Hematopoietic multipotent progenitor cell treated with erythropoietin and hydrocortisone succinate and interleukin-3 and kit ligand, for 6 days (in vitro differentiated cells): ENCODE measurements around the gene POLR1A.

Source experiments
- DNase-seq: peaks from one replicate; pipeline ENCODE4 v3.0.0-alpha.2; 2015

Gene POLR1A

GRCh38 chr2:86094229-86094628, 11.5 kb downstream of the POLR1A start:
- DNase-seq: no peak

GRCh38 chr2:86087936-86088850, 17.5 kb downstream of the POLR1A start:
- DNase-seq: peak; percentile 23

- no peak for DNase-seq
Measured at GRCh38 chr2:86082756-86083155, 22.9 kb downstream of the POLR1A start.

GRCh38 chr2:86081724-86082123, 24.0 kb downstream of the POLR1A start:
- no peak for DNase-seq

- peak; percentile 88 for DNase-seq
Measured at GRCh38 chr2:86079981-86080911, 25.4 kb downstream of the POLR1A start.

GRCh38 chr2:86078774-86079545, 26.7 kb downstream of the POLR1A start:
- peak; percentile 43 for DNase-seq

GRCh38 chr2:86075886-86076285, 29.8 kb downstream of the POLR1A start:
- DNase-seq: no peak

- no peak for DNase-seq
Measured at GRCh38 chr2:86074811-86075210, 30.9 kb downstream of the POLR1A start.

GRCh38 chr2:86074256-86074655, 31.4 kb downstream of the POLR1A start:
- no peak for DNase-seq

GRCh38 chr2:86073225-86073624, 32.5 kb downstream of the POLR1A start:
- DNase-seq: no peak

- DNase-seq: peak; percentile 11
Measured at GRCh38 chr2:86072271-86072858, 33.3 kb downstream of the POLR1A start.

- DNase-seq: no peak
Measured at GRCh38 chr2:86070868-86071267, 34.8 kb downstream of the POLR1A start.

GRCh38 chr2:86069783-86070339, 35.8 kb downstream of the POLR1A start:
- no peak for DNase-seq

GRCh38 chr2:86069091-86069685, 36.5 kb downstream of the POLR1A start:
- DNase-seq: no peak

GRCh38 chr2:86068648-86069047, 37.0 kb downstream of the POLR1A start:
- DNase-seq: no peak

- DNase-seq: peak; percentile 11
Measured at GRCh38 chr2:86068136-86068588, 37.5 kb downstream of the POLR1A start.

GRCh38 chr2:86066915-86067314, 38.8 kb downstream of the POLR1A start:
- DNase-seq: no peak

- DNase-seq: peak; percentile 10
Measured at GRCh38 chr2:86066007-86066578, 39.6 kb downstream of the POLR1A start.

GRCh38 chr2:86065512-86065911, 40.2 kb downstream of the POLR1A start:
- no peak for DNase-seq

GRCh38 chr2:86064006-86064405, 41.7 kb downstream of the POLR1A start:
- DNase-seq: no peak

- DNase-seq: no peak
Measured at GRCh38 chr2:86062043-86062442, 43.6 kb downstream of the POLR1A start.
